Dermis microvascular lymphatic vessel endothelial cell (primary cell): ENCODE results near the gene CEP97. TPM values are rescaled to one million over a fixed set of nuclear protein-coding genes. Genes with fewer than 3 reads are reported as not detected.
"Not testable (repeated sequence)": the region's sequence is repeated elsewhere in the genome, so short reads cannot be mapped to it uniquely, and the experiment has no call there.

Source experiments
- DNase-seq, 2 donors: peaks; one replicate each; pipeline versions ENCODE4 v3.0.0 to v3.0.0-alpha.2; 2010; ENCODE audit warnings: low read depth in 2 of 2
- total RNA-seq: library from RNA; depleted of rRNA; stranded (reverse); fragments of >200 nt; gene quantifications from 2 replicates; pipeline ENCODE4 v1.2.1, GENCODE V29; 2014

Gene CEP97
- total RNA-seq, 1 donor from 2014 or later, result 6.8 TPM

- peak in 1 of 2 donors; percentile 60 for DNase-seq
Observed at GRCh38 chr3:101762041-101762646, 37.7 kb downstream of the CEP97 start.

- DNase-seq, result not testable (repeated sequence)
Observed at GRCh38 chr3:101777745-101778281, 53.4 kb downstream of the CEP97 start.

GRCh38 chr3:101778385-101779046, 54.1 kb downstream of the CEP97 start:
- DNase-seq, result no peak

- DNase-seq, result peak; percentile 41 to 84
Observed at GRCh38 chr3:101779047-101779821, 54.8 kb downstream of the CEP97 start, which contains the start of gene NXPE3. Gene NXPE3, plus strand, starts transcription at chr3:101779211. Its CDS starts 6,386 bp downstream, at chr3:101785597.

- no peak for DNase-seq
Observed at GRCh38 chr3:101779822-101780381, 55.5 kb downstream of the CEP97 start.

- DNase-seq, result peak in 1 of 2 donors; percentile 35
Observed at GRCh38 chr3:101780661-101781060, 56.2 kb downstream of the CEP97 start.

GRCh38 chr3:101781166-101781565, 56.8 kb downstream of the CEP97 start:
- DNase-seq, result no peak

- no peak for DNase-seq
Observed at GRCh38 chr3:101784855-101785613, 60.6 kb downstream of the CEP97 start.

GRCh38 chr3:101791778-101792177, 67.4 kb downstream of the CEP97 start:
- DNase-seq, result no peak

GRCh38 chr3:101796077-101796680, 71.8 kb downstream of the CEP97 start:
- DNase-seq, result no peak

- DNase-seq, result no peak
Observed at GRCh38 chr3:101801174-101801573, 76.8 kb downstream of the CEP97 start.

- DNase-seq, result no peak
Observed at GRCh38 chr3:101802179-101802578, 77.8 kb downstream of the CEP97 start.

- DNase-seq, result peak; percentile 65 to 79
Observed at GRCh38 chr3:101803173-101803782, 78.9 kb downstream of the CEP97 start.

GRCh38 chr3:101803939-101804338, 79.5 kb downstream of the CEP97 start:
- no peak for DNase-seq

GRCh38 chr3:101806491-101806890, 82.1 kb downstream of the CEP97 start:
- DNase-seq, result no peak

- DNase-seq, result no peak
Observed at GRCh38 chr3:101807888-101808287, 83.5 kb downstream of the CEP97 start.

GRCh38 chr3:101809178-101810021, 85.0 kb downstream of the CEP97 start:
- DNase-seq, result peak; percentile 47 to 70

GRCh38 chr3:101810022-101810418, 85.6 kb downstream of the CEP97 start:
- no peak for DNase-seq

GRCh38 chr3:101811875-101812274, 87.5 kb downstream of the CEP97 start:
- no peak for DNase-seq
